ENCODE measurements around the gene NEO1.

NEO1 gene

GRCh38 chr15:73346735-73347312, 294.6 kb downstream of the NEO1 start:
- peak; percentile 73 for DNase-seq (ENCODE audit: low spot score)
- FAIRE-seq = no peak

DNA sequence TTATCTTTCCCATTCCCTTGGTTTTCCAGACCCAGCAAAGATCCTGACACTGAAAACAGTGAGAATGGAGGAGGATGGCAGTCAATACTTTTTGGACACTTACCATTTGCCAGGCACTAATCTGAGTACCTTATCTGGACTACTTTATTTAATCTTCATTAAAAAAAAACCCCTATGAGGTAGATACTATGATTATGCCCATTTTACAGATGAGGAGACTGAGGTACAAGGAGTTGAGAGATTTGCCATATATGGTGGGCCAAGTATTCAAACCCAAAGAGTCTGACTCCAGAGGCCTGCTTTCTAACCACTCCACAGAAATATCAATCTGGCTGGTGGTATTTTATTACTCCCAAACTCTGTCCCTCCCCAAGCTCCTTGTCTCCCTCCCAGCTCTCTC, 296.9 kb downstream of the NEO1 start:
- no peak for DNase-seq (ENCODE audit: low spot score)
- FAIRE-seq = no peak

DNA sequence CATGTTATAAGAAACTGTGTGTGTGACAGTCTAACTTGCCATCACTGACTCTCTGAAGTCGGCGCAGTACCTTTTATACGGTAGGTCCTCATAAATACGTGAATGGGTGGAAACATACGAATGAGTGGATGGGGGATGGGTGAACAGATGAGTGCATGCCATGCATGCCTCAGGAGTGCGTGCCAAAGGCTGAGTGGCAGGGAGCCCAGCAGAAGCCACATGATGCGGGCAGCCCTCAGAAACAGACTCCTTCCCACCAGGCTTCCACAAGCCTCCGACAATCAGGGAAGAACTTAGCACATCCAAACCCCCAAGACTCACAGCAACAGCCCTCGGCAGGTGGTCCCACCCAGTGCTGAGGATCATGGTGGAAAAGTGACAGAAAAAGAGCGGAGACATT, 299.8 kb downstream of the NEO1 start:
- DNase-seq (ENCODE audit: low spot score) (peak; percentile 16), FAIRE-seq (no peak)

DNA sequence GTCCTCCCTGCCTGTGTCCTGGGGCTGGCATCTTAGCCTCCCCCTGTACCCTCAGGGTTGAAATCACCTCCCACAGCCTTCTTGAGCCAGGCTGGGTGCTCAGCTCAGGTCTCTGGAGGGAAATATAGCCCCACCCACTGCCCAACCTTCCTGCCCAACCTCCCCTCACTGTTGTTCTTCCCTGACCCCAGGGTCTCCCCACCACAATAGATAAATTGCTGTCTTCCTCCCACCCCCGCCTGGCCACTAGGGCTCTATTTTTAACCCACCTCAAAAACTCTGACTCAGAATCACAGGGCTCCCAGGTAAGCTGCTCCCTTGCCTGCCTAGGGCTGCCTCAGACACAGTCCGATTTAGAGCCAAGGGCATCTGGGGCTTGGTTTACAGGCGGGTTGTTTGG, 301.5 kb downstream of the NEO1 start:
- FAIRE-seq = no peak
- no peak for DNase-seq (ENCODE audit: low spot score)

DNA sequence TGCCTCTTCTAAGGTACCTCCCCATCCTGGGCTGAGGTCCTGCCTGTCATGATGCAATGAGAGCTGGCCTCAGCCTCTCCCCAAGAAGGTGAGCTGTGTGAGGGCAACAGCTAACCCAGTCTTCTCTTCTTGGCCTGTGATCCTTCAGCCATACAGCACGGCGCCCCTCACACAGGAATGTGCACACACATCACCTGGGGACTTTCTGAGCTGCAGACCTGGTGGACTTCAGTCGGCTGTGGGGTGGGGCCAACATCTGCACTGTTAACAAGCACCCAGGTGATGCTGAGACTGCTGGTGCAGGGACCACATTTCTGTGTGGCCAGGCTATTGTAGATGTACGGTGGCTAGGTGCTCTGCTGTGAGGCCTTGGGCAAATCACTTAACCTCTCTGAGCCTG, 302.0 kb downstream of the NEO1 start:
- FAIRE-seq (no peak), DNase-seq (ENCODE audit: low spot score) (no peak)
